HEK293 (cell line): Measurements from ENCODE around the gene PLOD3.
"Not testable (repeated sequence)": the region's sequence is repeated elsewhere in the genome, so short reads cannot be mapped to it uniquely, and the experiment has no call there.

ENCODE experiments used
- CTCF ChIA-PET: fragments of 350-600 bp; formaldehyde crosslinking; extraction: SDS; loops from one replicate; lab custom pipeline; 2021; ENCODE audit warnings: antibody characterized with exemption; lab: Yijun Ruan, JAX
- POLR2A ChIA-PET: fragments of 300-600 bp; formaldehyde crosslinking; extraction: SDS; loops from one replicate; lab custom pipeline; 2020; ENCODE audit warnings: antibody characterized with exemption, inconsistent platforms; lab: Yijun Ruan, JAX
- H3K27ac ChIP-seq: fragments of 200-500 bp; sonication (Bioruptor generic); 2 replicates; pipeline ENCODE4 v1.5.1; 2014; ENCODE audit warnings: low read depth, low read length, control low read depth, inconsistent platforms; ENCODE audit errors: extremely low read depth
- H3K36me3 ChIP-seq, 2 experiments: fragments of 200-500 bp in 1 of 2; sonication (Bioruptor generic) in 1 of 2; 1 replicate in 1 of 2; 2 replicates in 1 of 2; pipeline ENCODE4 v1.5.1; 2014 to 2017; ENCODE audit warnings: inconsistent platforms in 2 of 2, low read length in 2 of 2; ENCODE audit not compliant: control insufficient read depth in 2 of 2, insufficient read depth in 1 of 2
- H3K4me1 ChIP-seq: fragments of 200-500 bp; sonication (Bioruptor generic); 2 replicates; pipeline ENCODE4 v1.5.1; 2014; ENCODE audit warnings: mild to moderate bottlenecking, low read length, inconsistent platforms; ENCODE audit not compliant: control insufficient read depth, insufficient read depth
- H3K4me3 ChIP-seq: 2 replicates; pipeline ENCODE4 v1.5.1; 2011; ENCODE audit warnings: low read depth, mild to moderate bottlenecking, control low read depth, low read length, moderate library complexity
- H3K9me3 ChIP-seq: fragments of 200-500 bp; sonication (Bioruptor generic); 2 replicates; pipeline ENCODE4 v1.5.1; 2014; ENCODE audit warnings: low read depth, low read length, inconsistent platforms; ENCODE audit not compliant: control insufficient read depth, insufficient read depth
- BCL6B ChIP-seq: fragments of 450-650 bp; formaldehyde crosslinking; IDR thresholded peaks from 2 replicates; pipeline ENCODE4 v1.5.1; 2017; ENCODE audit warnings: missing biosample characterization, missing genetic modification characterization
- PRDM10 ChIP-seq: fragments of 450-650 bp; formaldehyde crosslinking; IDR thresholded peaks from 2 replicates; pipeline ENCODE4 v1.5.1; 2016; ENCODE audit warnings: missing biosample characterization, missing genetic modification characterization
- PRDM4 ChIP-seq: fragments of 450-650 bp; formaldehyde crosslinking; IDR thresholded peaks from 2 replicates; pipeline ENCODE4 v1.5.1; 2017; ENCODE audit warnings: missing biosample characterization, missing genetic modification characterization
- WT1 ChIP-seq: fragments of 450-650 bp; formaldehyde crosslinking; IDR thresholded peaks from 2 replicates; pipeline ENCODE4 v1.5.1; 2016; ENCODE audit warnings: missing biosample characterization, missing genetic modification characterization
- ZBTB49 ChIP-seq: fragments of 450-650 bp; formaldehyde crosslinking; IDR thresholded peaks from 2 replicates; pipeline ENCODE4 v1.5.1; 2016; ENCODE audit warnings: missing biosample characterization, missing genetic modification characterization, low read depth
- ZNF292 ChIP-seq: fragments of 450-650 bp; formaldehyde crosslinking; IDR thresholded peaks from 2 replicates; pipeline ENCODE4 v1.5.1; 2016; ENCODE audit warnings: low read depth, missing biosample characterization, missing genetic modification characterization, borderline replicate concordance
- ZNF37A ChIP-seq: fragments of 450-650 bp; IDR thresholded peaks from 2 replicates; pipeline ENCODE4 v1.5.1; 2018; ENCODE audit warnings: missing biosample characterization, missing genetic modification characterization
- ZNF513 ChIP-seq: fragments of 450-650 bp; IDR thresholded peaks from 2 replicates; pipeline ENCODE4 v1.5.1; 2018; ENCODE audit warnings: missing biosample characterization, missing genetic modification characterization
- ZNF518A ChIP-seq: fragments of 450-650 bp; formaldehyde crosslinking; conservative IDR thresholded peaks from 2 replicates; pipeline ENCODE4 v1.5.1; 2016; ENCODE audit warnings: low read depth, missing biosample characterization, missing genetic modification characterization
- ZNF677 ChIP-seq: fragments of 450-650 bp; IDR thresholded peaks from 2 replicates; pipeline ENCODE4 v1.5.0; 2018; ENCODE audit warnings: missing biosample characterization, mild to moderate bottlenecking, missing genetic modification characterization, moderate library complexity
- ZSCAN16 ChIP-seq: fragments of 450-650 bp; formaldehyde crosslinking; IDR thresholded peaks from 2 replicates; pipeline ENCODE4 v1.5.1; 2016; ENCODE audit warnings: missing biosample characterization, missing genetic modification characterization
- ZXDB ChIP-seq: fragments of 450-650 bp; formaldehyde crosslinking; IDR thresholded peaks from 2 replicates; pipeline ENCODE4 v1.5.1; 2016; ENCODE audit warnings: missing biosample characterization, missing genetic modification characterization

The PLOD3 gene

GRCh38 chr7:101255796-101256195, 38.4 kb upstream of the PLOD3 start (continued):
- no peak for TF ChIP-seq ZNF518A (tag by site-specific recombination)
- no peak for TF ChIP-seq ZNF292 (tag by site-specific recombination)
- no peak for TF ChIP-seq ZNF677
- TF ChIP-seq, all 188 proteins: peak for 0

- H3K4me1 ChIP-seq, POLR2A ChIA-PET, H3K36me3 ChIP-seq, H3K9me3 ChIP-seq, H3K4me3 ChIP-seq, H3K27ac ChIP-seq: not testable (repeated sequence)
- CTCF ChIA-PET: interaction anchor here (0.7 to 1.5 kb wide), 3 partner anchors 30 to 36 kb away, joined by 3 to 14 read pairs (median 3); no protein-coding TSS in a partner anchor
Observed at GRCh38 chr7:101253199-101253598, 35.8 kb upstream of the PLOD3 start.

- CTCF ChIA-PET: interaction anchor here (0.7 to 1.5 kb wide), 5 partner anchors 18 to 60 kb away, joined by 3 to 5 read pairs (median 3); no protein-coding TSS in a partner anchor
- TF ChIP-seq PRDM4: peak; percentile 95
- no peak for TF ChIP-seq ZBTB49
- no peak for TF ChIP-seq BCL6B (tag by site-specific recombination)
- peak; percentile 51; the same call in 1 of the 2 replicates for TF ChIP-seq PRDM10 (tag by site-specific recombination)
- no peak for TF ChIP-seq ZSCAN16 (tag by site-specific recombination)
- peak; percentile 49; the same call in 1 of the 2 replicates for TF ChIP-seq ZXDB (tag by site-specific recombination)
- no peak; the same call in 1 of the 2 replicates for TF ChIP-seq WT1 (tag by site-specific recombination)
- TF ChIP-seq ZNF37A (tag by site-specific recombination): no peak
- no peak for TF ChIP-seq ZNF513
Observed at GRCh38 chr7:101251871-101252659, 34.7 kb upstream of the PLOD3 start.

More at GRCh38 chr7:101251871-101252659, 34.7 kb upstream of the PLOD3 start:
- Histone ChIP-seq H3K4me3 (peak overlapping the region; percentile 82), H3K36me3 (peaks cover 0 to 9% of the 10 kb centered on the region in 2 experiments; a peak in 2 of 3 replicates), H3K9me3 (no peaks in the 10 kb centered on the region), H3K27ac (peak overlapping the region; percentile 46), H3K4me1 (no peaks in the 10 kb centered on the region)
- POLR2A ChIA-PET: interaction anchor here (0.8 to 2.7 kb wide), 5 partner anchors 8 to 87 kb away, joined by 3 to 16 read pairs (median 4); partner anchors contain the start of genes IFT22, PLOD3, VGF and ZNHIT1
